Esophagus mucosa (tissue), 1 donor: Measurements from ENCODE around the gene OR7G1. TPM values are rescaled to one million over a fixed set of nuclear protein-coding genes. Genes with fewer than 3 reads are reported as not detected.
A peak's percentile ranks its signal among the peaks of the same experiment; 100 is the strongest.

ENCODE experiments used
- ATAC-seq: fragments of 200-7000 bp; cut with Tn5 transposase; one replicate; pipeline ENCODE4 v1.9.1; 2020
- total RNA-seq: library from RNA; stranded (reverse); gene quantifications from one replicate; pipeline ENCODE4 v1.2.4, GENCODE V29; 2023
- donor health status: DM: yes; HTN: yes; CAD: no.

Gene OR7G1
- total RNA-seq = not detected

- no peak for ATAC-seq
Measured at GRCh38 chr19:9115307-9115813, at the start of gene OR7G1. OR7G1 (minus strand) TSS chr19:9115763; CDS start chr19:9115763, 0 bp downstream.

- ATAC-seq = no peak
Measured at GRCh38 chr19:9165261-9165660, 49.7 kb upstream of the OR7G1 start.

GRCh38 chr19:9161427-9161826 lies 45.9 kb upstream of the OR7G1 start:
- no peak for ATAC-seq

GRCh38 chr19:9159891-9160290 lies 44.3 kb upstream of the OR7G1 start:
- ATAC-seq = no peak

- ATAC-seq = no peak
Measured at GRCh38 chr19:9156304-9156703, 40.7 kb upstream of the OR7G1 start.

- ATAC-seq = no peak
Measured at GRCh38 chr19:9155591-9155990, 40.0 kb upstream of the OR7G1 start.

GRCh38 chr19:9151367-9151766 lies 35.8 kb upstream of the OR7G1 start:
- no peak for ATAC-seq

GRCh38 chr19:9150650-9151049 lies 35.1 kb upstream of the OR7G1 start:
- no peak for ATAC-seq

GRCh38 chr19:9149997-9150396 lies 34.4 kb upstream of the OR7G1 start:
- ATAC-seq = peak; percentile 83

GRCh38 chr19:9148697-9149096 lies 33.1 kb upstream of the OR7G1 start:
- ATAC-seq = no peak

GRCh38 chr19:9146882-9147281 lies 31.3 kb upstream of the OR7G1 start:
- ATAC-seq = no peak

- ATAC-seq = no peak
Measured at GRCh38 chr19:9144920-9145319, 29.4 kb upstream of the OR7G1 start.

GRCh38 chr19:9140159-9140874 lies 24.8 kb upstream of the OR7G1 start, which contains the start of gene ZNF317:
ZNF317 (plus strand) TSS chr19:9140397; CDS start chr19:9156017, 15,620 bp downstream.
- ATAC-seq = peak; percentile 91

- ATAC-seq = peak; percentile 37
Measured at GRCh38 chr19:9139609-9140158, 24.1 kb upstream of the OR7G1 start.

- no peak for ATAC-seq
Measured at GRCh38 chr19:9132422-9132821, 16.9 kb upstream of the OR7G1 start.

- no peak for ATAC-seq
Measured at GRCh38 chr19:9130965-9131364, 15.4 kb upstream of the OR7G1 start.

GRCh38 chr19:9128171-9128570 lies 12.6 kb upstream of the OR7G1 start:
- ATAC-seq = no peak

GRCh38 chr19:9126900-9127405 lies 11.4 kb upstream of the OR7G1 start, which contains the start of gene OR7G3:
OR7G3 (minus strand) TSS chr19:9126950; CDS start chr19:9126950, 0 bp downstream.
- ATAC-seq = no peak

GRCh38 chr19:9116547-9116946 lies 984 bp upstream of the OR7G1 start:
- no peak for ATAC-seq

- no peak for ATAC-seq
Measured at GRCh38 chr19:9109959-9110358, 5.6 kb downstream of the OR7G1 start.

- no peak for ATAC-seq
Measured at GRCh38 chr19:9107375-9107774, 8.2 kb downstream of the OR7G1 start, which contains the start of gene OR7G2. OR7G2 (minus strand) TSS chr19:9107475; CDS start chr19:9103243, 4,232 bp downstream.

GRCh38 chr19:9086761-9087160 lies 28.8 kb downstream of the OR7G1 start, which contains the start of gene OR1M1:
OR1M1 (plus strand) TSS chr19:9087061; CDS start chr19:9093245, 6,184 bp downstream.
- ATAC-seq = no peak

- no peak for ATAC-seq
Measured at GRCh38 chr19:9078651-9079050, 36.9 kb downstream of the OR7G1 start.

- no peak for ATAC-seq
Measured at GRCh38 chr19:9076901-9077300, 38.7 kb downstream of the OR7G1 start.
